ENCODE results near the gene MYO9B.
"Not testable (repeated sequence)": the region's sequence is repeated elsewhere in the genome, so short reads cannot be mapped to it uniquely, and the experiment has no call there.

The MYO9B gene

GRCh38 chr19:17137417-17137816 is 61.8 kb downstream of the MYO9B start:
- TF ChIP-seq CTCF (IDR thresholded peaks at IDR 0.05; ENCODE audit: poor library complexity, severe bottlenecking): no peak
- ATAC-seq (ENCODE audit: low read depth): no peak
- DNase-seq (ENCODE audit: low spot score): no peak
- peaks cover 12% of the 10 kb centered on the region for H3K4me1 ChIP-seq (ENCODE audit: insufficient read depth, poor library complexity, severe bottlenecking)
- H3K27me3 ChIP-seq (ENCODE audit: insufficient read depth, poor library complexity, severe bottlenecking): no peaks in the 10 kb centered on the region
- no peak overlapping the region for H3K4me3 ChIP-seq (ENCODE audit: severe bottlenecking)
- peaks cover 6% of the 10 kb centered on the region for H3K36me3 ChIP-seq (ENCODE audit: low read depth)
- H3K27ac ChIP-seq (ENCODE audit: poor library complexity, severe bottlenecking): no peak overlapping the region
- no peaks in the 10 kb centered on the region for H3K9me3 ChIP-seq (ENCODE audit: severe bottlenecking)

DNA sequence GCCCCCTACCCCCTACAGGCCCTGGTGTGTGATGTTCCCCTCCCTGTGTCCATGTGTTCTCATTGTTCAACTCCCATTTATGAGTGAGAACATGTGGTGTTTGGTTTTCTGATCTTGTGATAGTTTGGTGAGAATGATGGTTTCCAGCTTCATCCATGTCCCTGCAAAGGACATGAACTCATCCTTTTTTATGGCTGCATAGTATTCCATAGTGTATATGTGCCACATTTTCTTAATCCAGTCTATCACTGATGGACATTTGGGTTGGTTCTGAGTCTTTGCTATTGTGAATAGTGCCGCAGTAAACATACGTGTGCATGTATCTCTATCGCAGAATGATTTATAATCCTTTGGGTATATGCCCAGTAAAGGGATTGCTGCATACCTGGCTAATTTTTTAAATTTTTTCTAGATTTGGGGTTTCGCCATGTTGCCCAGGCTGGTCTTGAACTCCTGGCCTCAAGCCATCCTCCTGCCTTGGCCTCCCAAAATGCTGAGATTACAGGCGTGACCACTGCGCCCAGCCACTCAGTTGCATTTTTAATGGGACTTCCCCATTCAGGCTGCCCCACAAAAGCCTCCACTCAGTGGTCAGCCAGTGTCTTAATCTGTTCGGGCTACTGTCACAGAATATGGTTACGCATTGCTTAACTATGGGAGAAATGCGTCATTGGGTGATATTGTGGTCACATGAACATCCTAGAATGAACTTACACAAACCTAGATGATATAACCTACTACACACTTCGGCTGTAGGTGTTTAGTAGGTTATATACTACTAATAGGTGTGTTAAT is 62.7 kb downstream of the MYO9B start:
- Histone ChIP-seq H3K4me1 (ENCODE audit: insufficient read depth, poor library complexity, severe bottlenecking) (peaks cover 12% of the 10 kb centered on the region), H3K36me3 (ENCODE audit: low read depth) (peaks cover 12% of the 10 kb centered on the region)
- H3K27me3 ChIP-seq (ENCODE audit: insufficient read depth, poor library complexity, severe bottlenecking); H3K27ac ChIP-seq (ENCODE audit: poor library complexity, severe bottlenecking); H3K9me3 ChIP-seq (ENCODE audit: severe bottlenecking); H3K4me3 ChIP-seq (ENCODE audit: severe bottlenecking); DNase-seq (ENCODE audit: low spot score); ATAC-seq (ENCODE audit: low read depth): not testable (repeated sequence)

DNA sequence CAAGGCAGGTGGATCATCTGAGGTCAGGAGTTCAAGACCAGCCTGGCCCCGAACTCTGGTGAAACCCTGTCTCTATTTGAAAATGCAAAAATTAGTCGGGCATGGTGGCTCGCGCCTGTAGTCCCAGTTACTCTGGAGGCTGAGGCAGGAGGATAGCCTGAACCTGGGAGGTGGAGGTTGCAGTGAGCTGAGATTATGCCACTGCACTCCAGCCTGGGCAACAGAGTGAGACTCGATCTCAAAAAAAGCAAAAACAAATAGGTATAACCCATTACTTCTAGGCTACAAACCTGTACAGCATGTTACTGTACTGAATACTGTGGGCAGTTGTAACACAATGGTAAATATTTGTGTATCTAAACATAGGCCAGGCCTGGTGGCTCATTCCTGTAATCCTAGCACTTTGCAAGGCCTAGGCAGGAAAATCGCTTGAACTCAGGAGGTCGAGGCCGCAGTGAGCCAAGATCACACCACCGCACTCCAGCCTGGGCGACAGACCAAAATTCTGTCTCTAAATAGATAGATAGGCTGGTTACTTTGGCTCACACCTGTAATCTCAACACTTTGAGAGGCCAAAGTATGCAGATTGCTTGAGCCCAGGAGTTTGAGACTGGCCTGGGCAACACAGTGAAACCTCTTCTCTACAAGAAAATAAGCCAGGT is 63.5 kb downstream of the MYO9B start:
- peaks cover 12% of the 10 kb centered on the region for H3K36me3 ChIP-seq (ENCODE audit: low read depth)
- TF ChIP-seq CTCF (IDR thresholded peaks at IDR 0.05; ENCODE audit: poor library complexity, severe bottlenecking): no peak
- DNase-seq (ENCODE audit: low spot score) (no peak), ATAC-seq (ENCODE audit: low read depth) (no peak)
- peaks cover 12% of the 10 kb centered on the region for H3K4me1 ChIP-seq (ENCODE audit: insufficient read depth, poor library complexity, severe bottlenecking)
- no peaks in the 10 kb centered on the region for H3K9me3 ChIP-seq (ENCODE audit: severe bottlenecking)
- H3K4me3 ChIP-seq (ENCODE audit: severe bottlenecking): no peak overlapping the region
- H3K27ac ChIP-seq (ENCODE audit: poor library complexity, severe bottlenecking): no peak overlapping the region
- H3K27me3 ChIP-seq (ENCODE audit: insufficient read depth, poor library complexity, severe bottlenecking): no peaks in the 10 kb centered on the region

GRCh38 chr19:17144771-17145170 is 69.2 kb downstream of the MYO9B start:
- H3K27me3 ChIP-seq (ENCODE audit: insufficient read depth, poor library complexity, severe bottlenecking); DNase-seq (ENCODE audit: low spot score); H3K4me3 ChIP-seq (ENCODE audit: severe bottlenecking); H3K9me3 ChIP-seq (ENCODE audit: severe bottlenecking); H3K36me3 ChIP-seq (ENCODE audit: low read depth); H3K27ac ChIP-seq (ENCODE audit: poor library complexity, severe bottlenecking); ATAC-seq (ENCODE audit: low read depth); H3K4me1 ChIP-seq (ENCODE audit: insufficient read depth, poor library complexity, severe bottlenecking): not testable (repeated sequence)

- DNase-seq (ENCODE audit: low spot score): no peak
- no peaks in the 10 kb centered on the region for H3K27me3 ChIP-seq (ENCODE audit: insufficient read depth, poor library complexity, severe bottlenecking)
- H3K4me1 ChIP-seq (ENCODE audit: insufficient read depth, poor library complexity, severe bottlenecking): no peaks in the 10 kb centered on the region
- no peak overlapping the region for H3K27ac ChIP-seq (ENCODE audit: poor library complexity, severe bottlenecking)
- no peak for TF ChIP-seq CTCF (IDR thresholded peaks at IDR 0.05; ENCODE audit: poor library complexity, severe bottlenecking)
- no peaks in the 10 kb centered on the region for H3K9me3 ChIP-seq (ENCODE audit: severe bottlenecking)
- ATAC-seq (ENCODE audit: low read depth): no peak
- H3K36me3 ChIP-seq (ENCODE audit: low read depth): peaks cover 6% of the 10 kb centered on the region
- H3K4me3 ChIP-seq (ENCODE audit: severe bottlenecking): no peak overlapping the region
These were observed 70.2 kb downstream of the MYO9B start for GRCh38 chr19:17145546-17146497.

All from RWPE2 (cell line).